Keratinocyte (primary cell): Measurements from ENCODE around the gene SMIM14. TPM values are rescaled to one million over a fixed set of nuclear protein-coding genes. Genes with fewer than 3 reads are reported as not detected.
"Not testable (repeated sequence)": the region's sequence is repeated elsewhere in the genome, so short reads cannot be mapped to it uniquely, and the experiment has no call there.

Source experiments
- DNase-seq: peaks from one replicate; pipeline ENCODE4 v3.0.0-alpha.2; 2011; ENCODE audit warnings: low read depth, missing footprints, low spot score
- FAIRE-seq: peaks from 2 replicates; lab custom pipeline; 2011; peaks lifted over from hg19 to GRCh38; lab: Jason Lieb, UNC
- H2AFZ ChIP-seq: 2 replicates; pipeline ENCODE4 v1.6.0; 2012; ENCODE audit warnings: low read length, control low read depth, inconsistent platforms; ENCODE audit not compliant: control insufficient read depth
- H3K27ac ChIP-seq: 2 replicates; pipeline ENCODE4 v1.5.1; 2011; ENCODE audit warnings: low read length; ENCODE audit not compliant: control insufficient read depth, insufficient read depth
- H3K27me3 ChIP-seq: 3 replicates; pipeline ENCODE4 v1.6.0; 2011; ENCODE audit warnings: low read length; ENCODE audit not compliant: control insufficient read depth, insufficient read depth; ENCODE audit errors: extremely low read depth
- H3K36me3 ChIP-seq, 2 experiments: 2 replicates in 1 of 2; 3 replicates in 1 of 2; pipeline ENCODE4 v1.5.1; 2011; ENCODE audit warnings: low read length in 2 of 2, mild to moderate bottlenecking in 1 of 2; ENCODE audit not compliant: control insufficient read depth in 2 of 2, insufficient read depth in 2 of 2; ENCODE audit errors: extremely low read depth in 1 of 2
- H3K4me1 ChIP-seq: 3 replicates; pipeline ENCODE4 v1.5.1; 2011; ENCODE audit warnings: low read length; ENCODE audit not compliant: control insufficient read depth, insufficient read depth; ENCODE audit errors: extremely low read depth
- H3K4me2 ChIP-seq: 3 replicates; pipeline ENCODE4 v1.6.0; 2011; ENCODE audit warnings: low read depth, low read length; ENCODE audit not compliant: control insufficient read depth, insufficient read depth; ENCODE audit errors: extremely low read depth
- H3K4me3 ChIP-seq, 3 experiments: fragments of 200-600 bp in 1 of 3; sonication (generic) in 1 of 3; 2 replicates in 2 of 3; 3 replicates in 1 of 3; pipeline ENCODE4 v1.5.1; 2011 to 2016; ENCODE audit warnings: low read length in 3 of 3, mild to moderate bottlenecking in 3 of 3, control low read depth in 2 of 3, inconsistent platforms in 1 of 3, low read depth in 1 of 3, mixed read lengths in 1 of 3, mixed run types in 1 of 3, moderate library complexity in 1 of 3; ENCODE audit not compliant: control insufficient read depth in 2 of 3, insufficient read depth in 2 of 3; ENCODE audit errors: extremely low read depth in 1 of 3
- H3K79me2 ChIP-seq: 2 replicates; pipeline ENCODE4 v1.6.0; 2012; ENCODE audit warnings: low read length; ENCODE audit not compliant: control insufficient read depth, insufficient read depth
- H3K9ac ChIP-seq: 3 replicates; pipeline ENCODE4 v1.6.0; 2011; ENCODE audit warnings: low read length; ENCODE audit not compliant: control insufficient read depth, insufficient read depth; ENCODE audit errors: extremely low read depth
- H3K9me1 ChIP-seq: 3 replicates; pipeline ENCODE4 v1.6.0; 2011; ENCODE audit warnings: low read length; ENCODE audit not compliant: control insufficient read depth, insufficient read depth; ENCODE audit errors: extremely low read depth
- H3K9me3 ChIP-seq: 2 replicates; pipeline ENCODE4 v1.5.1; 2012; ENCODE audit warnings: low read depth, low read length; ENCODE audit not compliant: control insufficient read depth
- H4K20me1 ChIP-seq: 3 replicates; pipeline ENCODE4 v1.6.0; 2011; ENCODE audit warnings: low read length; ENCODE audit not compliant: control insufficient read depth, insufficient read depth; ENCODE audit errors: extremely low read depth
- CTCF ChIP-seq, 3 experiments: IDR thresholded peaks in 1 of 3; conservative IDR thresholded peaks in 1 of 3; optimal IDR thresholded peaks in 1 of 3; 2 replicates in 2 of 3; 3 replicates in 1 of 3; pipeline versions ENCODE3 to v1.5.1; 2011; ENCODE audit warnings: low read length in 3 of 3, mild to moderate bottlenecking in 3 of 3, moderate library complexity in 2 of 3, control low read depth in 1 of 3, inconsistent platforms in 1 of 3; ENCODE audit not compliant: insufficient read depth in 2 of 3; ENCODE audit errors: extremely low read depth in 1 of 3
- EZH2 ChIP-seq: IDR thresholded peaks from one replicate; pipeline ENCODE4 v1.6.1; 2012; ENCODE audit warnings: inconsistent platforms, mild to moderate bottlenecking, low read length, moderate library complexity
- dilution Hi-C: fragments of 300-500 bp; cut with MboI; formaldehyde crosslinking; loops from one replicate; pipeline ENCODE4 v1.7.0; 2020; ENCODE audit warnings: low sequenced_read_pairs; ENCODE audit not compliant: extremely low pct_ligation_motif_present
- polyA plus RNA-seq, 5 experiments: library from polyadenylated mRNA; depleted of rRNA in 3 of 5; stranded (reverse) in 3 of 5; stranded (forward) in 1 of 5; unstranded in 1 of 5; fragments of >200 nt; gene quantifications; 1 replicate in 1 of 5; 2 replicates in 3 of 5; 3 replicates in 1 of 5; pipeline versions ENCODE4 v1.2.1 to v1.2.3, GENCODE V29; 2011 to 2012; ENCODE audit warnings: missing spikeins in 2 of 5, low read depth in 1 of 5, low replicate concordance in 1 of 5

SMIM14 gene
- polyA plus RNA-seq, 1 donor (not counting 4 experiments of a cell fraction or from before 2014, with no cell fraction given): 13.9 TPM

- no peak overlapping the region for H2AFZ ChIP-seq
- H3K4me3 ChIP-seq: no peak overlapping the region
- no peaks in the 10 kb centered on the region for H3K9me1 ChIP-seq
- no peaks in the 10 kb centered on the region for H4K20me1 ChIP-seq
- H3K4me2 ChIP-seq: no peak overlapping the region
- DNase-seq: no peak
- FAIRE-seq: no peak
- no peak overlapping the region for H3K9ac ChIP-seq
- no peaks in the 10 kb centered on the region for H3K27me3 ChIP-seq
- no peaks in the 10 kb centered on the region for H3K79me2 ChIP-seq
- no peak for TF ChIP-seq EZH2
- no peak for TF ChIP-seq CTCF (optimal IDR thresholded peaks at IDR 0.05 in 1 of 3, IDR thresholded peaks at IDR 0.05 in 1 of 3, conservative IDR thresholded peaks at IDR 0.05 in 1 of 3; ENCODE audit: extremely low read depth in 1 of 3, insufficient read depth in 2 of 3, low read length in 3 of 3)
- no peaks in the 10 kb centered on the region for H3K9me3 ChIP-seq
- H3K27ac ChIP-seq: no peak overlapping the region
- H3K4me1 ChIP-seq: peaks cover 3% of the 10 kb centered on the region
- H3K36me3 ChIP-seq: no peaks in the 10 kb centered on the region
- dilution Hi-C loops: no loop called here
These were observed 22.0 kb downstream of the SMIM14 start for GRCh38 chr4:39616651-39617050.

- H3K27me3 ChIP-seq, dilution Hi-C loops, H2AFZ ChIP-seq, H3K9ac ChIP-seq, H3K4me2 ChIP-seq, H3K27ac ChIP-seq, H3K4me1 ChIP-seq, H3K36me3 ChIP-seq, DNase-seq, H4K20me1 ChIP-seq, FAIRE-seq, H3K4me3 ChIP-seq, H3K9me1 ChIP-seq, H3K79me2 ChIP-seq, H3K9me3 ChIP-seq: not testable (repeated sequence)
These were observed 22.6 kb downstream of the SMIM14 start for GRCh38 chr4:39616112-39616511.

- DNase-seq (no peak), FAIRE-seq (no peak)
- Histone ChIP-seq H2AFZ (no peak overlapping the region), H3K4me2 (no peak overlapping the region), H3K36me3 (no peaks in the 10 kb centered on the region), H3K9me3 (no peaks in the 10 kb centered on the region), H3K9ac (no peak overlapping the region), H3K4me3 (no peak overlapping the region), H3K27ac (no peak overlapping the region), H3K27me3 (no peaks in the 10 kb centered on the region), H3K4me1 (peaks cover 3% of the 10 kb centered on the region), H3K79me2 (no peaks in the 10 kb centered on the region), H4K20me1 (no peaks in the 10 kb centered on the region), H3K9me1 (no peaks in the 10 kb centered on the region)
- TF ChIP-seq CTCF (optimal IDR thresholded peaks at IDR 0.05 in 1 of 3, IDR thresholded peaks at IDR 0.05 in 1 of 3, conservative IDR thresholded peaks at IDR 0.05 in 1 of 3; ENCODE audit: extremely low read depth in 1 of 3, insufficient read depth in 2 of 3, low read length in 3 of 3): no peak
- dilution Hi-C loops: no loop called here
These were observed 24.0 kb downstream of the SMIM14 start for GRCh38 chr4:39614487-39615162.
